Neuronal stem cell (in vitro differentiated cells): ENCODE data around the gene BCAS1.

Source experiments
- DNase-seq: peaks from one replicate; pipeline ENCODE4 v3.0.0-alpha.2; 2013; ENCODE audit warnings: low spot score
- H2AFZ ChIP-seq: one replicate; pipeline ENCODE4 v1.6.1; 2013; ENCODE audit warnings: mild to moderate bottlenecking, low read length, inconsistent platforms
- H2AK5ac ChIP-seq: 2 replicates; pipeline ENCODE4 v1.6.1; 2013; ENCODE audit warnings: low read depth, mild to moderate bottlenecking, inconsistent platforms, low read length, moderate library complexity, mixed read lengths
- H2BK120ac ChIP-seq: 2 replicates; pipeline ENCODE4 v1.6.1; 2013; ENCODE audit warnings: low read depth, mild to moderate bottlenecking, inconsistent platforms, low read length, moderate library complexity, mixed read lengths
- H2BK12ac ChIP-seq: one replicate; pipeline ENCODE4 v1.6.1; 2013; ENCODE audit warnings: low read length, inconsistent platforms
- H2BK15ac ChIP-seq: 2 replicates; pipeline ENCODE4 v1.6.1; 2013; ENCODE audit warnings: mild to moderate bottlenecking, low read length, inconsistent platforms, mixed read lengths
- H2BK5ac ChIP-seq: one replicate; pipeline ENCODE4 v1.6.1; 2013; ENCODE audit warnings: inconsistent platforms, mild to moderate bottlenecking, low read length, moderate library complexity
- H3K14ac ChIP-seq: one replicate; pipeline ENCODE4 v1.6.1; 2013; ENCODE audit warnings: low read length, inconsistent platforms
- H3K18ac ChIP-seq: 2 replicates; pipeline ENCODE4 v1.6.1; 2013; ENCODE audit warnings: low read length, inconsistent platforms
- H3K23ac ChIP-seq: 2 replicates; pipeline ENCODE4 v1.6.1; 2013; ENCODE audit warnings: low read depth, mild to moderate bottlenecking, mixed read lengths, low read length, inconsistent platforms; ENCODE audit not compliant: poor library complexity
- H3K27ac ChIP-seq: replicated peaks from 3 replicates; pipeline ENCODE4 v1.5.1; 2013; ENCODE audit warnings: low read length, inconsistent platforms
- H3K27me3 ChIP-seq, 3 experiments: 2 replicates each; pipeline ENCODE4 v1.6.1; 2013; ENCODE audit warnings: low read length in 3 of 3, mild to moderate bottlenecking in 2 of 3, inconsistent platforms in 1 of 3, low read depth in 1 of 3, mixed read lengths in 1 of 3, moderate library complexity in 1 of 3; ENCODE audit not compliant: control insufficient read depth in 3 of 3, insufficient read depth in 3 of 3
- H3K36me3 ChIP-seq, 2 donors: replicated peaks in 1 of 2; 2 replicates each; pipeline ENCODE4 v1.6.1; 2013; ENCODE audit warnings: low read length in 2 of 2; ENCODE audit not compliant: control insufficient read depth in 2 of 2, insufficient read depth in 2 of 2
- H3K4ac ChIP-seq: 2 replicates; pipeline ENCODE4 v1.6.1; 2013; ENCODE audit warnings: inconsistent platforms, mild to moderate bottlenecking, low read length, moderate library complexity
- H3K4me1 ChIP-seq, 2 donors: 1 replicate in 1 of 2; 2 replicates in 1 of 2; pipeline ENCODE4 v1.6.1; 2013; ENCODE audit warnings: low read length in 2 of 2, low read depth in 1 of 2; ENCODE audit not compliant: control insufficient read depth in 2 of 2, insufficient read depth in 1 of 2
- H3K4me2 ChIP-seq: one replicate; pipeline ENCODE4 v1.6.1; 2013; ENCODE audit warnings: mild to moderate bottlenecking, low read length, inconsistent platforms; ENCODE audit not compliant: insufficient read depth, poor library complexity, severe bottlenecking
- H3K4me3 ChIP-seq, 2 donors: 2 replicates each; pipeline ENCODE4 v1.5.1; 2013; ENCODE audit warnings: low read length in 2 of 2, mild to moderate bottlenecking in 2 of 2, inconsistent platforms in 1 of 2, moderate library complexity in 1 of 2
- H3K79me1 ChIP-seq: one replicate; pipeline ENCODE4 v1.6.1; 2013; ENCODE audit warnings: low read depth, mild to moderate bottlenecking, inconsistent platforms, low read length, moderate library complexity
- H3K9ac ChIP-seq: one replicate; pipeline ENCODE4 v1.6.1; 2013; ENCODE audit warnings: mild to moderate bottlenecking, low read depth, low read length, inconsistent platforms; ENCODE audit not compliant: poor library complexity
- H3K9me3 ChIP-seq, 2 donors: replicated peaks in 1 of 2; 2 replicates each; pipeline versions ENCODE3 to v1.6.1; 2013; ENCODE audit warnings: low read length in 2 of 2, mild to moderate bottlenecking in 2 of 2, inconsistent platforms in 1 of 2, low read depth in 1 of 2, mixed read lengths in 1 of 2, moderate library complexity in 1 of 2; ENCODE audit not compliant: control insufficient read depth in 2 of 2, insufficient read depth in 1 of 2
- H4K8ac ChIP-seq: one replicate; pipeline ENCODE4 v1.6.1; 2013; ENCODE audit warnings: low read depth, mild to moderate bottlenecking, inconsistent platforms, low read length, moderate library complexity
- H4K91ac ChIP-seq: one replicate; pipeline ENCODE4 v1.6.1; 2013; ENCODE audit warnings: low read length, low read depth, mild to moderate bottlenecking, inconsistent platforms; ENCODE audit not compliant: poor library complexity
- WGBS, 2 donors: extraction: QIAGEN DNeasy Blood & Tissue Kit; methylation state at CpG; one replicate each; pipeline ENCODE4 v1.1.7; 2013; ENCODE audit warnings: missing lambda C conversion rate in 2 of 2, mixed read lengths in 1 of 2; ENCODE audit not compliant: insufficient read length in 2 of 2, insufficient replicate concordance in 1 of 2; ENCODE audit errors: extremely low coverage in 2 of 2; 5-methylcytosine and 5-hydroxymethylcytosine counted together

The BCAS1 gene

GRCh38 chr20:54074511-54074910 is 4.1 kb upstream of the BCAS1 start:
- H4K8ac ChIP-seq = no peak overlapping the region
- no peak overlapping the region for H2BK12ac ChIP-seq
- peaks cover 0 to 4% (median 0%) of the 10 kb centered on the region in 3 experiments for H3K27me3 ChIP-seq
- no CpG with 5 or more reads among the region's 4 CpGs for WGBS, 2 donors
- no peak overlapping the region for H2BK120ac ChIP-seq
- no peaks in the 10 kb centered on the region for H3K36me3 ChIP-seq
- no peak overlapping the region for H2AK5ac ChIP-seq
- no peak overlapping the region for H3K4me2 ChIP-seq
- no peak overlapping the region for H3K4ac ChIP-seq
- H3K23ac ChIP-seq = no peak overlapping the region
- no peak overlapping the region for H2BK5ac ChIP-seq
- H3K9me3 ChIP-seq = no peaks in the 10 kb centered on the region
- no peaks in the 10 kb centered on the region for H3K4me1 ChIP-seq
- no peak overlapping the region for H2AFZ ChIP-seq
- H4K91ac ChIP-seq = no peak overlapping the region
- no peak for DNase-seq
- no peak overlapping the region for H2BK15ac ChIP-seq
- no peak overlapping the region for H3K27ac ChIP-seq
- no peak overlapping the region for H3K18ac ChIP-seq
- H3K79me1 ChIP-seq = no peaks in the 10 kb centered on the region
- no peak overlapping the region for H3K4me3 ChIP-seq
- no peak overlapping the region for H3K14ac ChIP-seq
- no peak overlapping the region for H3K9ac ChIP-seq

GRCh38 chr20:54073288-54073687 is 2.9 kb upstream of the BCAS1 start:
- Histone ChIP-seq H3K9me3 (no peaks in the 10 kb centered on the region), H3K4me3 (no peak overlapping the region), H2AK5ac (no peak overlapping the region), H4K8ac (no peak overlapping the region), H3K79me1 (no peaks in the 10 kb centered on the region), H3K4me2 (no peak overlapping the region), H3K14ac (no peak overlapping the region), H3K23ac (no peak overlapping the region), H2AFZ (no peak overlapping the region), H2BK5ac (no peak overlapping the region), H3K27ac (no peak overlapping the region), H4K91ac (no peak overlapping the region), H3K27me3 (peaks cover 0 to 9% (median 0%) of the 10 kb centered on the region in 3 experiments), H3K9ac (no peak overlapping the region), H3K4me1 (no peaks in the 10 kb centered on the region), H2BK15ac (no peak overlapping the region), H3K4ac (no peak overlapping the region), H2BK12ac (no peak overlapping the region), H3K36me3 (no peaks in the 10 kb centered on the region), H3K18ac (no peak overlapping the region), H2BK120ac (no peak overlapping the region)
- no CpG with 5 or more reads among the region's 10 CpGs for WGBS, 2 donors
- DNase-seq = no peak

- Histone ChIP-seq H3K4me2 (no peak overlapping the region), H3K4ac (no peak overlapping the region), H2BK15ac (no peak overlapping the region), H3K9ac (no peak overlapping the region), H3K36me3 (no peaks in the 10 kb centered on the region), H2BK12ac (no peak overlapping the region), H2BK120ac (no peak overlapping the region), H3K4me1 (peaks cover 0 to 2% of the 10 kb centered on the region in 2 donors), H3K27me3 (peaks cover 0 to 13% (median 0%) of the 10 kb centered on the region in 3 experiments), H3K9me3 (no peaks in the 10 kb centered on the region), H3K4me3 (no peak overlapping the region), H2AK5ac (no peak overlapping the region), H3K23ac (no peak overlapping the region), H4K8ac (no peak overlapping the region), H3K27ac (no peak overlapping the region), H3K79me1 (no peaks in the 10 kb centered on the region), H4K91ac (no peak overlapping the region), H2AFZ (no peak overlapping the region), H3K14ac (no peak overlapping the region), H2BK5ac (no peak overlapping the region), H3K18ac (no peak overlapping the region)
- no peak for DNase-seq
- no CpG with 5 or more reads among the region's 9 CpGs for WGBS, 2 donors
These were observed 858 bp downstream of the BCAS1 start for GRCh38 chr20:54069501-54069971.

- no peak for DNase-seq
- H3K14ac ChIP-seq = no peak overlapping the region
- H3K79me1 ChIP-seq = no peaks in the 10 kb centered on the region
- H3K4me3 ChIP-seq = no peak overlapping the region
- H3K27me3 ChIP-seq = peaks cover 0 to 13% (median 0%) of the 10 kb centered on the region in 3 experiments
- H3K18ac ChIP-seq = no peak overlapping the region
- no peak overlapping the region for H2AK5ac ChIP-seq
- H3K4ac ChIP-seq = no peak overlapping the region
- no peak overlapping the region for H3K9ac ChIP-seq
- H3K23ac ChIP-seq = no peak overlapping the region
- H3K9me3 ChIP-seq = no peaks in the 10 kb centered on the region
- no peak overlapping the region for H2BK120ac ChIP-seq
- no peak overlapping the region for H2AFZ ChIP-seq
- no CpG with 5 or more reads among the region's 5 CpGs for WGBS, 2 donors
- H2BK12ac ChIP-seq = no peak overlapping the region
- no peak overlapping the region for H4K91ac ChIP-seq
- peaks cover 0 to 2% of the 10 kb centered on the region in 2 donors for H3K4me1 ChIP-seq
- H3K27ac ChIP-seq = no peak overlapping the region
- H4K8ac ChIP-seq = no peak overlapping the region
- H2BK5ac ChIP-seq = no peak overlapping the region
- no peak overlapping the region for H2BK15ac ChIP-seq
- no peaks in the 10 kb centered on the region for H3K36me3 ChIP-seq
- no peak overlapping the region for H3K4me2 ChIP-seq
These were observed 1.4 kb downstream of the BCAS1 start for GRCh38 chr20:54068966-54069365.
